Tibial nerve (tissue), 4 donors: ENCODE results near the gene HSF5. TPM values are rescaled to one million over a fixed set of nuclear protein-coding genes. Genes with fewer than 3 reads are reported as not detected.

ENCODE experiments used
- DNase-seq, 2 donors: peaks; one replicate each; pipeline ENCODE4 v3.0.0-alpha.2; 2019; ENCODE audit warnings: low spot score in 2 of 2
- H3K27ac ChIP-seq, 4 donors: fragments of 200-600 bp; sonication (generic) in 3 of 4; one replicate each; pipeline ENCODE4 v1.5.1; 2017 to 2019; ENCODE audit warnings: mild to moderate bottlenecking in 1 of 4
- H3K27me3 ChIP-seq, 2 donors: fragments of 200-600 bp; sonication (generic) in 1 of 2; one replicate each; pipeline versions ENCODE4 v1.5.1 to v1.6.0; 2017 to 2019
- H3K36me3 ChIP-seq, 3 donors: fragments of 200-600 bp; sonication (generic); one replicate each; pipeline ENCODE4 v1.5.1; 2018 to 2019
- H3K4me1 ChIP-seq, 4 donors: fragments of 200-600 bp; sonication (generic) in 3 of 4; one replicate each; pipeline ENCODE4 v1.5.1; 2017 to 2019
- H3K4me3 ChIP-seq, 4 donors: fragments of 200-600 bp; sonication (generic) in 3 of 4; one replicate each; pipeline ENCODE4 v1.5.1; 2017 to 2019; ENCODE audit warnings: mild to moderate bottlenecking in 1 of 4, moderate library complexity in 1 of 4
- H3K9me3 ChIP-seq, 4 donors: fragments of 200-600 bp; sonication (generic) in 3 of 4; one replicate each; pipeline ENCODE4 v1.5.1; 2017 to 2019
- EP300 ChIP-seq, 2 donors: sonication (generic); formaldehyde crosslinking; IDR thresholded peaks; one replicate each; pipeline ENCODE4 v1.6.1; 2017; ENCODE audit warnings: antibody characterized with exemption in 2 of 2, mild to moderate bottlenecking in 1 of 2
- POLR2A ChIP-seq, 2 donors: fragments of 450-650 bp; IDR thresholded peaks; one replicate each; pipeline ENCODE4 v1.6.1; 2017; ENCODE audit warnings: antibody characterized with exemption in 2 of 2, mild to moderate bottlenecking in 2 of 2, moderate library complexity in 2 of 2
- WGBS, 2 donors: methylation state at CpG; one replicate each; pipeline ENCODE4 v1.1.5; 2018; 5-methylcytosine and 5-hydroxymethylcytosine counted together
- total RNA-seq, 4 donors: library from RNA; depleted of rRNA; stranded (reverse); fragments of >200 nt; gene quantifications; one replicate each; pipeline ENCODE4 v1.1.0, GENCODE V29; 2016
- TF ChIP-seq, protein P1 (sequence below), 5 experiments: fragments of 200-600 bp in 3 of 5; fragments of 450-650 bp in 2 of 5; sonication (generic) in 3 of 5; IDR thresholded peaks; one replicate each; pipeline ENCODE4 v1.5.1; 2016 to 2019; ENCODE audit warnings: antibody characterized with exemption in 5 of 5, mild to moderate bottlenecking in 3 of 5, moderate library complexity in 2 of 5

The HSF5 gene
- total RNA-seq, 4 donors from 2014 or later, result 0.30 TPM; not detected in 3

DNA sequence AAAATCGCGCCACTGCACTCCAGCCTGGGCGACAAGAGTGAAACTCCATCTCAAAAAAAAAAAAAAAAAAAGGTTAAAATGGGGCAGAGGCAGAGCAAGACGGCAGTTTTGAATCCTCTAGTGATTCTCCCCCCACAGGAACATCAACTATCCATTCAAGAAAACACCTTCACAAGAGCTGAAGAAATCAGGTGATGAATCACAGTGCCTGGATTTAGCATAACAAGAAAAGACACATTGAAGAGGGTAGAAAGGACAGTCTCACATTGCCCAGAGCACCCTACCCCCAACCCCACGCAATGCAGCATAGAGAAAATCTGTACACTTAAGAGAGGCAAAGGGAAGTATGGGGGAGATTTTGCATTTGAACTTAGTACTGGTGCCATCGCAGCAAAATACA lies 42.1 kb downstream of the HSF5 start:
- Histone ChIP-seq H3K9me3 (peaks cover 0 to 4% (median 0%) of the 10 kb centered on the region in 4 donors), H3K27ac (no peak overlapping the region), H3K4me3 (no peak overlapping the region), H3K36me3 (no peaks in the 10 kb centered on the region), H3K4me1 (no peaks in the 10 kb centered on the region), H3K27me3 (no peaks in the 10 kb centered on the region)
- no peak for DNase-seq
- TF ChIP-seq, protein P1, sequence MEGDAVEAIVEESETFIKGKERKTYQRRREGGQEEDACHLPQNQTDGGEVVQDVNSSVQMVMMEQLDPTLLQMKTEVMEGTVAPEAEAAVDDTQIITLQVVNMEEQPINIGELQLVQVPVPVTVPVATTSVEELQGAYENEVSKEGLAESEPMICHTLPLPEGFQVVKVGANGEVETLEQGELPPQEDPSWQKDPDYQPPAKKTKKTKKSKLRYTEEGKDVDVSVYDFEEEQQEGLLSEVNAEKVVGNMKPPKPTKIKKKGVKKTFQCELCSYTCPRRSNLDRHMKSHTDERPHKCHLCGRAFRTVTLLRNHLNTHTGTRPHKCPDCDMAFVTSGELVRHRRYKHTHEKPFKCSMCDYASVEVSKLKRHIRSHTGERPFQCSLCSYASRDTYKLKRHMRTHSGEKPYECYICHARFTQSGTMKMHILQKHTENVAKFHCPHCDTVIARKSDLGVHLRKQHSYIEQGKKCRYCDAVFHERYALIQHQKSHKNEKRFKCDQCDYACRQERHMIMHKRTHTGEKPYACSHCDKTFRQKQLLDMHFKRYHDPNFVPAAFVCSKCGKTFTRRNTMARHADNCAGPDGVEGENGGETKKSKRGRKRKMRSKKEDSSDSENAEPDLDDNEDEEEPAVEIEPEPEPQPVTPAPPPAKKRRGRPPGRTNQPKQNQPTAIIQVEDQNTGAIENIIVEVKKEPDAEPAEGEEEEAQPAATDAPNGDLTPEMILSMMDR (IDR thresholded peaks at IDR 0.05), result no peak
- TF ChIP-seq POLR2A (IDR thresholded peaks at IDR 0.05) (no peak), EP300 (IDR thresholded peaks at IDR 0.05) (no peak)
- WGBS, 2 donors, result 83 to 87% methylated on average over 6 of the region's 6 CpGs

DNA sequence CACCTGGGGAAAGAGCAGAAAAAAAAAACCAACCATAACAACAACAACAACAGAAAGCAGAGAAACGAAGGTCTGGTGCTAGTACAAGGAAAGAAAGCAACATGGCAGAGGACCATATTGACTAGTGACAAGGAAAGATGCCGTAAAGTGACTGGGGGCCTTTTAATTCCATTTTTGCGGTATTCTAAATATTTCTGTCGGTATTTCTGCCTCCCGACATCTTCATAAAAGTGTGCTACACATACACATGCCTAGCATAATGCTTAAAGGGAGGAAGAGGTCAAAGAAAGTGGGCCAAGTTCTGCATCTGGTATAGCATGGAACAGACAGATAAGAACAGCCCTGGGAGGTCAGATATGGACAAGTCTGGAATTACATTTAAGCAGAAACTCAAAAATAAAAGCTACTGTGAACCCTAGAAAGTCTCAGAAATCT lies 51.4 kb downstream of the HSF5 start:
- 65 to 69% methylated on average over 5 of the region's 5 CpGs for WGBS, 2 donors
- DNase-seq, result no peak
- H3K27me3 ChIP-seq, result no peaks in the 10 kb centered on the region
- TF ChIP-seq, protein P1 (IDR thresholded peaks at IDR 0.05), result no peak
- TF ChIP-seq POLR2A (IDR thresholded peaks at IDR 0.05) (no peak), EP300 (IDR thresholded peaks at IDR 0.05) (no peak)
- no peaks in the 10 kb centered on the region for H3K9me3 ChIP-seq
- H3K27ac ChIP-seq, result no peak overlapping the region
- no peaks in the 10 kb centered on the region for H3K36me3 ChIP-seq
- H3K4me3 ChIP-seq, result no peak overlapping the region
- H3K4me1 ChIP-seq, result no peaks in the 10 kb centered on the region

DNA sequence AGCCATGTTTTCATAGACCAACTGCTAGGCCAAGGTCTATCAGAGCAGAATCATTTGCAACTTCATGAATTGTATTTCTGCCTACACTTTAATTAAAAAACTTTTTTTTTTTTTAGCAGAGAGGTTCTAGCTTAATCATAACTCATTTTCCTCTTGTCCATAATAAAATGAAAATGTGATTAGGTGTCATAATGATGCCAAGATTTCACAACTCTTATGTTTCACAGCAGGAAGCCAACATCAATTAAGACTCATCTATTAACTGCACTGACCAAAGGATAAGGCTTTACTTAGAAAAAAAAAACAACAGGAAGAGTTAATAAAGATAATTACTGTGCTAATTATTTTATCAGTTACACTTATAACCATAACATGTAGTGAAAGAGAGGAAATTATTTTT lies 52.0 kb downstream of the HSF5 start:
- no peaks in the 10 kb centered on the region for H3K27me3 ChIP-seq
- H3K9me3 ChIP-seq, result no peaks in the 10 kb centered on the region
- no peaks in the 10 kb centered on the region for H3K4me1 ChIP-seq
- no peaks in the 10 kb centered on the region for H3K36me3 ChIP-seq
- no peak overlapping the region for H3K4me3 ChIP-seq
- no peak overlapping the region for H3K27ac ChIP-seq
- no peak for DNase-seq
- TF ChIP-seq POLR2A (IDR thresholded peaks at IDR 0.05) (no peak), EP300 (IDR thresholded peaks at IDR 0.05) (no peak)
- TF ChIP-seq, protein P1 (IDR thresholded peaks at IDR 0.05), result no peak

DNA sequence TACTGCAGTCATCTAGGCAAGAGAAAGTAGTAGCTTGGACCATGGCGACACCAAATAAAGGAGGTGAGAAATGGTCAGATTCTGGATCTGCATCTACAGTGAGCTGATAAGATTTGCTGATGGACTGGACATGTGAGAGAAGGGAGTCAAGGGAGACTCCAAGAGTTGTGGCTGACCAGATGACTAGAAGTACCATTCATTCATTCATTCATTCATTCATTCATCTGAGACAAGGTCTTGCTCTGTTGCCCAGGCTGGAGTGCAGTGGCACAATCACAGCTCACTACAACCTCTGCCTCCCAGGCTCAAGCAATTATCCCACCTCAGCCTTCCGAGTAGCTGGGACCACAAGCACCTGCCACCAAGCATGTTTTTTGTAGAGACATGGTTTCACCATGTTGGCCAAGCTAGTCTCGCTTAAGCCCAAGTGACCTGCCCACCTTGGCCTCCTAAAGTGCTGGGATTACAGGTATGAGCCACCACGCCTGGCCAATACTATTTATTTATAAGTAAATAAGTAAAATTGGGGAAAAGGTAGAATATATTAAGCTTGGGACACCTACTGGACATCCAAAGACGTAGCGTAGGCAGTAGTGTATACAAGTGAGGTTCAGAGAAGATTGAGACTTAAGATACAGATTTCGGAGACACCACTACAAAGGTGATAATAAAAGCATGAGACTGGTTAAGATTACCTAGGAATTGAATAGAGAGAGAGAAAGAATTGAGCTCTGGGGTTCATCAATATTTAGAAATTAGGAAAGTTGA lies 55.2 kb downstream of the HSF5 start:
- Histone ChIP-seq H3K4me1 (no peaks in the 10 kb centered on the region), H3K36me3 (no peaks in the 10 kb centered on the region), H3K27ac (no peak overlapping the region), H3K27me3 (no peaks in the 10 kb centered on the region), H3K9me3 (no peaks in the 10 kb centered on the region), H3K4me3 (no peak overlapping the region)
- no peak for TF ChIP-seq POLR2A (IDR thresholded peaks at IDR 0.05)
- TF ChIP-seq, protein P1 (IDR thresholded peaks at IDR 0.05), result no peak
- TF ChIP-seq EP300 (IDR thresholded peaks at IDR 0.05), result no peak
- 88 to 90% methylated on average over 7 of the region's 7 CpGs for WGBS, 2 donors
- DNase-seq, result no peak

DNA sequence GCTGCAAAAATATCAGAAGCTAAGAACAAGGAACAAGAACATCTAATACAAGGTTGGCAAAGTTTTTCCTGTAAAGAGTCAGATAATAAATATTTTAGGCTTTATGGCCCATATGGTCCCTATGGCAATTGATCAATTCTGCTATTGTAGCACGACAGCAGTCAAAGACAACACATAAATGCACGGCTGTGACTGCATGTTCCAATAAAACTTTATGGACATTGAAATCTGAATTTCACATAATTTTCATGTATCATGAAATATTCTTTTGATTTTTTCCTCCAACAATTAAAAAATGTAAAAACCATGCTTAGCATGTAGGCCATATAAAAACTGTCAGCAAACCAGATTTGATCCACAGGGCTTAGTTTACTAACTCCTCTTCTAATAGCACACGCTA lies 60.4 kb downstream of the HSF5 start:
- Histone ChIP-seq H3K36me3 (no peaks in the 10 kb centered on the region), H3K9me3 (no peaks in the 10 kb centered on the region), H3K27ac (no peak overlapping the region), H3K27me3 (no peaks in the 10 kb centered on the region), H3K4me1 (no peaks in the 10 kb centered on the region), H3K4me3 (no peak overlapping the region)
- WGBS, 2 donors, result 84% methylated on average over 3 of the region's 3 CpGs
- no peak for DNase-seq
- TF ChIP-seq POLR2A (IDR thresholded peaks at IDR 0.05) (no peak), EP300 (IDR thresholded peaks at IDR 0.05) (no peak)
- TF ChIP-seq, protein P1 (IDR thresholded peaks at IDR 0.05), result no peak
